GM18873 (cell line): ENCODE data around the gene TNS3.
"Not testable (repeated sequence)": the region's sequence is repeated elsewhere in the genome, so short reads cannot be mapped to it uniquely, and the experiment has no call there.

ENCODE experiments used
- ATAC-seq: cut with Tn5 transposase; IDR thresholded peaks from one replicate; pipeline ENCODE4 v1.9.1; 2021; ENCODE audit warnings: mild to moderate bottlenecking, moderate library complexity, moderate number of reproducible peaks; ENCODE audit not compliant: unreplicated experiment, low FRiP score

TNS3 gene

DNA sequence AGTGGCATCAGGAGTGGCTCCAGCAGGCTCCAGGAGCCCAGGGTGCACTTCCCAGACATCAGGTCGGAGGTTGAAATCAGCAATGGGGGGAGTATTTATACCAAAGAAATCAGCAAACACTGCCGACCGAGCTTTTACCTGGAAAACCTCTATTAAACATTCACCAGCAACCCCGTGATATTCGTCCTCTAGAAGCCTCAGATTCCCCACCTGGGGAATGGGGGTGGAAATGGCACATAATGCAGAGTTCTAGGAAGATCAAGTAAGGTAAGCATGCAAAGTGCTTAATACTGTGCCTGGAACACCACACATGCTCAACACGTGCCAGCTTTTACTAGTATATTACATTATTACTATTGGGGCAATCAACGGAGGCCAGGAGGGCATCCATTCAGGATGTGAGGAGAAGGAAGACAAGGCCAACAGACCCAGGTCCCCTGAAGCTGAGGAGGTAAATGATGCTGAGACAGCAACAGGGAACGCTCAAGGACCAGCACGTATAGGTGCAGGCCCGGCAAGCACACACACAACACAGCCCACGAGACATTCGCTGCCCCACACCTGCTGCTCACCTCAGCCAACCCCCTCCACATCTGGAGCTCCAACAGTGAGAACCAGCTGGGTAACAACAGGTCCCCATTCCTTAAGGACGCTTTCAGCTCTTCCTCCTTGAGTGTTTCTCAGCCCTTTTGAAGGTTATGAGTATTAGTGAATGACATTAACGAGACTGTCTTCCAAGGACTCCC lies 125.5 kb downstream of the TNS3 start:
- ATAC-seq = no peak

DNA sequence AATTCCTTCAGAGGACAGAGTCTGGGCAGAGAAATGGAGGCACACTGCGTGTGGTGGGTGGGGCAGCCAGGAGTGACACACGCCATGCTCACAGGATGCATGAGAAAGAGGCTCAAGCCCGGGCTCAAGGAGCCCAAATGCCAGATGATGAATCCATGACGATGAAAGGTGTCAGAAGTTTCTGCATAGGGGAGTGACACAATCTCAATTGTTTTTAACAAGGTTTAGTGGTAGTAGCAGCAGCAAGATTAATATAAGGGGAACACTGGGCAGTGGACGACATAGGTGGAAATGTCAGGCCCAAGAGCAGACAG lies 126.1 kb downstream of the TNS3 start:
- ATAC-seq = no peak

- ATAC-seq = no peak
These were observed 126.7 kb downstream of the TNS3 start for GRCh38 chr7:47454974-47455871.

DNA sequence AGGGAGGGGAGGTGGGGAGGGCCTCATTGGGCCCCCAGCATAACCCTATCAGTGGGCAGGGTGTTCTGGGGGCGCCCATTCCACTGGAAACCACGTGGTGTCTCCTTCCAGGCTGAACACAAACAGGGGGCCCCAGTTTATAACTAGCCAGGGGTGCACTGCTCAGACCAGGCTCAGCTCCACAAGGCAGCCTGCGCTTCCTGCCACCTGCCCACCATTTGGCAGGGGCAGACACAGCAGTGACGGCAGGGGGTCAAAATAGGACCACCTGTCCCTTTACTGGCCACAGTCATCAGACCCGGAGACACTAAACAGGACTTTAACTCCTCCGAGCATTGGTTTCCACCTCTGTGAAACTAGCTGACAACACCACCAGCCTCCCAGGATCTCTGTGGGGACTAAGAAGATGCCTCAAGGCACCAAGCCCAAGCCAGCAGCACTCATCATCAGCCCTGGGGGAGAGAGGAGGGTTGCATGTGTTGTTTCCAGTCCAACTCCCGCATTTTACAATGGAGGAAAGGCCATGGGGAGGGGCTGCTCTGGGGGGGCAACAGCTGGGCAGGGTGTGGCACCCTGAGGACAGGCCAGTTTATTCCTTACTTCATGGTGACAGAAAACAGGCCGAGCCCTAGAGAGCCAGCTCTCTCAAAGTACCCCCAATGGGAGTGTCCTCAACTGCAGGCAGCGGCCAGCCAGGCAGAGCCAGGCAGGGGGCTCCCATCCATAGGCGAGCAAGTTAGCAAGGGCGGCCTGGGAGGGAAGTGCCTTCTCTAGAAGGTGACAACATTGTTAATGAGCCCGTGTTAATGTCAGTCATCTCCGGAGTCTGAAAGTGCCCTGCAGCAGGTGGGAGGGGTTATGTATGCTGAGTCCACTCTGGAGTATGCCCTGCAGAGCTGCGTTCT lies 127.6 kb downstream of the TNS3 start:
- ATAC-seq = no peak

DNA sequence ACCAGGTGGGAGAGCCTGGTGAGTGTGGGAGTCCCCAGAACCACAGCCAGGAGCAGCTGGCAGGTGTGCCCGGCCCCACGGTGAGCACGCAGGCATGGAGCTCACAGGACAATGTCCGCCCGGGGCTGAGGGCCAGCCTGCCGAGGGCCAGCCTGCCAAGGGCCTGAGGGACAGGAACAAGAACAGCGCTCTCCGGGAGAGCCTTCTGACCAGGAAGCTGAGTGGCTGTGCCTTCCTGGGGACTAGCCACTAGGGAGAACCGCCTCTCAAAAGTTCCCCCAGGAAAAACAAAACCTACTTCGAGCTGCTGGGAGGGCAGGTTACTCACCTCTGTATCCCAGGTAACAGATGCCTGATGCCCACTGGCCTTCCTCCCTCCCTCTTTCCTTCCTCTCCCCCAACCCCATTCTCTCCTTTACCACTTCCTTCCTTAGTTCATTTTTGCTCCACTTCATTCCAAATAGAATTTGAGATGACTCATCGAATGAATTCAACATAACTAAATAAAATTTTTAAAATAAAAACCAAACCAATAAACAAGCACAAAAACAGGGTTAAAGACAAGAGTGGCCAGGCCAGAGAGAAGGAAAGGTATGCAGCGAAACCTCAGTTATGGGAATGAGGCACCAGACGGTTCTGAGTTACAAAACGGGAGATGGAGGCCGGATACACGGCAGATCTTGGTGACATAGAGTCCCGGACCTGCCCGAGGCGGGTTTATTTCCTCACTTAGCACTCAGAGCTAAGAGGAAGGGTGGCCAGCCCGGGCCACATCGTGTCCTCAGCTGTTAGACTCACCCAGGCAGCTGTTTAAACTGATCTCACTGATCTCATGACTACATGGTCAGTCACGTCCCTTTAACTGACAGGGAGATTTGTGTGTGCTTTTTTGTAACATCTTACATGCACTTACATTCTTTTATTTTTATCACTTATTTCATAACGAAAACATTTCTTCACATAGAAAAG lies 128.5 kb downstream of the TNS3 start:
- no peak for ATAC-seq

DNA sequence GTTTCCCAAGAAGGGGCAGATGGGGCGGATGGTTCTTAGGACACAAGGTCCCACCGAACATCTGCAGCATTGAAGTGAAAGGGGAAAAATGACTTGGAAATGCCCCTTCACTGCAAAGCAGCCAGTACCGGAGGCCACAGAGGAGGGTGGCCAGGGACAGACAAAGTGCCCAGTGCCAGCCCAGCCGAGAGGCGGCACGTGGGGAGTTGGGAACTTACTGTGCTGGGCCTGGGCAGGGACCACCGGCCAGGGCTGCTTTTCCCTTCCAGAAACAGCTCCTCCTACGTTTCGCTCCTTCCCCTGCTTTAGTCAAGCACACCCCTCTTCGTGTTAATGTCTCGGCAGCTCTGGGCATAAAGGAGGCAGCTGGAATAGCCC lies 129.2 kb downstream of the TNS3 start:
- ATAC-seq = no peak

GRCh38 chr7:47452295-47452694 lies 129.6 kb downstream of the TNS3 start:
- no peak for ATAC-seq

DNA sequence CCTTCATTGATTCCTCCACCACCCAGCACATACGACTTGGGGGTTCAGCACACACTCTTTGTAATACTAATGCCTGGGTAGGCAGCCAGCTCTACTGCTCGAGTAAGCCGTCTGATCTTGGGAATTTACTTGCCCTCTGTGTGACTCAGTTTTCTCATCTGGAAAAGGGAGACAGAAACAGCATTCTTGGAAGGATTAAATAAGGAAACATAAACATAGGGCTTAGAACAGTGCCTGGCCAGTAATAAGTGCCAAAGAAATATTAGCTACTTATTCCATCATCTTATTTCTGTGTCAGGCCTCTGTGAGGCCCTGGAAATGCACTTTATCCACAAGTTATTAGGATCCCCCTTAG lies 130.1 kb downstream of the TNS3 start:
- ATAC-seq = no peak

DNA sequence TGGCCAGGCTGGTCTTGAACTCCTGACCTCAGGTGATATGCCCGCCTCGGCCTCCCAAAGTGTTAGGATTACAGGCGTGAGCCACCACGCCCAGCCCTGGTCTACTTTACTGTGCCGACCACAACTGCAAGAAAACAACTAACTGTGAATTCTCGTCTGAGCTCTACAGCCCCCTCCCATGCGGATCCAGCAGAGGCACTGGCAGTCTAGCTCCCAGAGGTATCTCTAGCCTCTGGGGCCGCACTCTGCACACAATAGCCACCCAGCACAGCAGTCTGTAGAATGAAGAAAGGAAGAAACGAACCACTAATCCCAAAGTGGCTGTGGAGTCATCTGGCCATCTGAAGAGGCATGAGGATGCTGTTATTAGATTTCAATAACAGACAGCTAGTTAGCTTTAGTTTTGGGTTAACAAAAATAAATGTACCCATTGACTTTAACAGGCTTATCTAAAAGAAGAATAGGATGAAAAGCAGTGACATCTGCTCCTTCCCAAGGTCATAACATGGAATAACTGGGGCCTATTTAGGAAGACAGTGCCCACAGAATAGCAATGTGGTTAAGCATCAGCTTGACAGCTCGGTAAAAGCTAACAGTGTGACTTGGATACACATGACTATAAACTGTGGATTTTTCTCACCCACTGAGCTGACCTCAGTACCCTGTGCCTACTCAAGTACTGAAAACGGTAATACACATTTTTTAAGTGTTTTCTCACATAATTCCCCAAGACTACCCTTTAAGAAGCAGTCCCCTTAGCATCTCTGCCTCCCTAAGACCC lies 131.9 kb downstream of the TNS3 start:
- ATAC-seq = no peak

DNA sequence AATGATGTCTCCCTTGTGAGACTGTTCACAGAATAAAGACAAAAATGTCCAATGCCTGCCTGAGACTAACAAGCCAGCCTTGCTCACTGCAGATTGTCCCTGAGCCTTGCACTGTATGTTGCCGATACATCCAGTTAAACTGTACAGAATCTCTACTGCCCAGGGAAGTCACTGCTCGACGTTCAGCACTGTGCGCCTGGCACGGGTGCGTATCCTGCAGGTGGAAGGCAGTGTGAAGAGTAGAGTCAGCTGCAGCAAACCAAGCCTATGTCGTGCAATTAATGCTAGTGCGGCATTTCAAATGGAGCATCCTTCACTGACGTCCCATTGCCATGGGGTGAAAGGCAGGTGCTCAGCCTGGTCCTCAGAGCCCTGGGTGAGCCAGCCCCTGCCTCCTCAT lies 132.9 kb downstream of the TNS3 start:
- ATAC-seq = no peak

- no peak for ATAC-seq
These were observed 134.1 kb downstream of the TNS3 start for GRCh38 chr7:47447621-47448349.

GRCh38 chr7:47446871-47447466 lies 134.9 kb downstream of the TNS3 start:
- no peak for ATAC-seq

DNA sequence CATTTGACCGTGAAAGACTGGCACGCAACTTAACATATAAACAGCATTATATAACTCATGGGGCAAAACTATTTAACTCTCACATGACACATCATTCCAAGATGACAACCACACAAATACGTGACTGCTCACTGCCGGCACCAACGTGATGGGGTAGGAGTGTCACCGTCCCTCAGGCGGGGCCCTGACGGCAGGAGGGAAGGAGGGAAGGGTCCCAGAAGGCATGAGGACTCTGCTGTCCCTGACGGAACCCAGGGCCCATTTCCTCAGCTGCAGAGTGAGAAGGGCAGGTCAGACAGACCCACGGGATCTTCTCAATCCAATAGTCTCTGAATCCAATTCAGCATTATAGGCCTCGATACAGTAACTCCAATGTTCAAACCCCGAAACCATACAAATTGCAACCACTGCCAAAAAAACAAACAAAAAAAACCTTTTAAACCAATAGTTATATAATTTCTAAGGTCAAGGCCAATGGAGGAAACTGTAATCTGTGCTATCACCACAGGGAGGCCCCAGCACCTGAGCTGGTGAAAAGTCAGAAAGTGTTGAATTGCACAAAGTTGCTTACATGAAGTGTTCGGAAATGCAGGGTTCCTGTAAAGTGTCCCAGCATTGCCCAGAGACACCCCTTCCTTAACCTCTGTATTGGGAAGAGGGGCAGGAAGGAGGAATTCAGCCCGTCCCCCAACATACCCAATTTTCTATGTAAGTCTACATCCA lies 137.4 kb downstream of the TNS3 start:
- ATAC-seq = no peak

DNA sequence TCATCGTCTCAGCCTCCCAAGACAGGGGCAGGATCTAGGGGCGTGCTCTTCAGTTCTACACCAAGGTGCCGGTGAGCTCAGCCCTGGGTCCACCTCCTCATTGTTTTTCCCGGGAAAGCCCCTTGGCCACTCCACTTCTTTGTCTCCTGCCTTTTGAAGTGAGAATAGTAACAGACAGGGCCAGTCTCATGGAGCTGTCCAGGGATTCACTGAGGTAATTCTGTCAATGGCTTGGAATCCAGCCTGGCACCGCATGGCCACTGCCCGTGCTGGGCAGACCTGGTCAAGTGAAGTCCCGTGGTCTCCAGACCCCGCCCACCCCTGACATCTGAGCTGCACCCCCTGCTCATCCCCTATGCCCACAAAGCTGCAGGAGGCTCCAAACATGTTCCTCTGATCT lies 138.9 kb downstream of the TNS3 start:
- ATAC-seq = no peak

GRCh38 chr7:47442605-47442865 lies 139.4 kb downstream of the TNS3 start:
- ATAC-seq = no peak

DNA sequence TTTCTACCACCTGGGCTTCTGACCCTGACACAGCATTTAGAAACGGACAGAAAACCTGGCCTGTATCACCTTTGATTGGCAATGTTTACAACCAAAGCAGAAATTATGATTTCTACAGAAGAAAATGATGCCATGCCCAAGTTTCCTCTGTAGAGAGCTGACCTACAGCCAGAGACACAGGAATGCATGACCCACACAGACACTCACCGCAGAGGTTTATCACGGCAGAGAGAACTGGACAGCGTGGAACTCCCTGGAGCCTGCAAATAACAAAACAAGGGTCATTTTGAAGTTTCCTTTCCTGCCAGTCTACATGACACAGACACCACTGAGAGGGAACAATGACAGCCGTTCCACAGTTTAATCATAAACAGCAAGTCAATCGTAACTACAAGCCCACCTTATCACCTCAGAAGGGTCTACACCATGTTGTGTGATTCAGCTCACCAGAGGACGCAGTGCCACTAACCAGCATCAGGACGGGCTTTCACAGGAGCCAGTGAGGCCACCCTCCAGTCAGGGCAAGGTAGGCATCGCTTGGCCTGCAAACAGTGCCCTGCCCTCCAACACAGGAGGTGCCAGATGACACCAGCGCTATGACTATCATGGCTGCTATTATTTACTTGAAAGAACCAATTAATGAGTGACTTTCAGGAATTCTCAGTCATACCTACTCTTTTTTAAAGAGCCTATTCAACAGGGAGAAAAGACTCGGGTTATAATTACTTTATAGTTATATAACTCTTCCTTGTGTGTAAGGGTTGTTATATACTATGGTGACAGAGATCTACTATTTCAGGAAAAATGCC lies 139.9 kb downstream of the TNS3 start:
- no peak for ATAC-seq

GRCh38 chr7:47441048-47441447 lies 140.9 kb downstream of the TNS3 start:
- not testable (repeated sequence) for ATAC-seq
